Ishikawa (cell line): ENCODE measurements around the gene CBARP.

Source experiments
- CEBPB ChIP-seq: IDR thresholded peaks from 2 replicates; pipeline ENCODE4 v1.6.1; 2012
- EGR1 ChIP-seq: IDR thresholded peaks from 2 replicates; pipeline ENCODE4 v1.6.1; 2012
- EP300 ChIP-seq: IDR thresholded peaks from 2 replicates; pipeline ENCODE4 v1.6.1; 2012; ENCODE audit warnings: borderline replicate concordance
- FOXM1 ChIP-seq: IDR thresholded peaks from 2 replicates; pipeline ENCODE4 v1.6.1; 2012; ENCODE audit warnings: low read depth, borderline replicate concordance
- MAX ChIP-seq: IDR thresholded peaks from 2 replicates; pipeline ENCODE4 v1.6.1; 2012
- NFIC ChIP-seq: IDR thresholded peaks from 2 replicates; pipeline ENCODE4 v1.6.1; 2012
- RAD21 ChIP-seq: IDR thresholded peaks from 2 replicates; pipeline ENCODE4 v1.6.1; 2012; ENCODE audit warnings: low read depth
- TAF1 ChIP-seq: IDR thresholded peaks from 2 replicates; pipeline ENCODE4 v1.6.1; 2012; ENCODE audit warnings: low read depth, mild to moderate bottlenecking
- TCF12 ChIP-seq: IDR thresholded peaks from 2 replicates; pipeline ENCODE4 v1.6.1; 2012; ENCODE audit warnings: low read depth
- TEAD4 ChIP-seq: IDR thresholded peaks from 2 replicates; pipeline ENCODE4 v1.6.1; 2012
- YY1 ChIP-seq: IDR thresholded peaks from 2 replicates; pipeline ENCODE4 v1.6.1; 2012; ENCODE audit warnings: low read depth
- TF ChIP-seq, protein P1 (sequence below): IDR thresholded peaks from 2 replicates; pipeline ENCODE4 v1.6.1; 2012
- TF ChIP-seq, protein P2 (sequence below): IDR thresholded peaks from 2 replicates; pipeline ENCODE4 v1.6.1; 2012; ENCODE audit warnings: low read depth, mild to moderate bottlenecking

DNA sequence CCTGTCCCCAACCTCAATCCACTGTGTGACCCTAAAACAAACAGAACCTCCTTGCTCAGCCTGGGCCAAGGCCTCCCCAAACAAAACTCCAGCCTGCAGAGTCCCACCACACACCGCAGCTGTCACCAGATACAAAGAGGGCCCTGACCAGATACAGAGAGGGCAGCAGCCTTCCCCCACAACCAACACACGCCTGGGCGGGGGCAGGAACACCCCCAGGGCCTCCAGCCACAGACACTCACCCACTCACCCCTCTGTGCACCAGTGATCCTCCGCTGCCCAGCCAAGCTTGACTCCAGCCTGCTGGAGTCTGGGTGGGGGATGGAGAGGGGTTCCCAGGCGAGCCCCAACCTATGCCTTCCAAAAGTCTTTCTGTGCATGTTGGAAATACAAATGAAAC lies 25.4 kb upstream of the CBARP start:
- TF ChIP-seq RAD21 (no peak), MAX (no peak), FOXM1 (no peak), NFIC (no peak), YY1 (no peak), TAF1 (no peak), TCF12 (no peak), TEAD4 (no peak), EP300 (no peak), CEBPB (no peak), EGR1 (peak; percentile 50; the same call in 1 of the 2 replicates)
- TF ChIP-seq, protein P1, sequence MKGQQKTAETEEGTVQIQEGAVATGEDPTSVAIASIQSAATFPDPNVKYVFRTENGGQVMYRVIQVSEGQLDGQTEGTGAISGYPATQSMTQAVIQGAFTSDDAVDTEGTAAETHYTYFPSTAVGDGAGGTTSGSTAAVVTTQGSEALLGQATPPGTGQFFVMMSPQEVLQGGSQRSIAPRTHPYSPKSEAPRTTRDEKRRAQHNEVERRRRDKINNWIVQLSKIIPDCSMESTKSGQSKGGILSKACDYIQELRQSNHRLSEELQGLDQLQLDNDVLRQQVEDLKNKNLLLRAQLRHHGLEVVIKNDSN, result no peak
- TF ChIP-seq, protein P2, sequence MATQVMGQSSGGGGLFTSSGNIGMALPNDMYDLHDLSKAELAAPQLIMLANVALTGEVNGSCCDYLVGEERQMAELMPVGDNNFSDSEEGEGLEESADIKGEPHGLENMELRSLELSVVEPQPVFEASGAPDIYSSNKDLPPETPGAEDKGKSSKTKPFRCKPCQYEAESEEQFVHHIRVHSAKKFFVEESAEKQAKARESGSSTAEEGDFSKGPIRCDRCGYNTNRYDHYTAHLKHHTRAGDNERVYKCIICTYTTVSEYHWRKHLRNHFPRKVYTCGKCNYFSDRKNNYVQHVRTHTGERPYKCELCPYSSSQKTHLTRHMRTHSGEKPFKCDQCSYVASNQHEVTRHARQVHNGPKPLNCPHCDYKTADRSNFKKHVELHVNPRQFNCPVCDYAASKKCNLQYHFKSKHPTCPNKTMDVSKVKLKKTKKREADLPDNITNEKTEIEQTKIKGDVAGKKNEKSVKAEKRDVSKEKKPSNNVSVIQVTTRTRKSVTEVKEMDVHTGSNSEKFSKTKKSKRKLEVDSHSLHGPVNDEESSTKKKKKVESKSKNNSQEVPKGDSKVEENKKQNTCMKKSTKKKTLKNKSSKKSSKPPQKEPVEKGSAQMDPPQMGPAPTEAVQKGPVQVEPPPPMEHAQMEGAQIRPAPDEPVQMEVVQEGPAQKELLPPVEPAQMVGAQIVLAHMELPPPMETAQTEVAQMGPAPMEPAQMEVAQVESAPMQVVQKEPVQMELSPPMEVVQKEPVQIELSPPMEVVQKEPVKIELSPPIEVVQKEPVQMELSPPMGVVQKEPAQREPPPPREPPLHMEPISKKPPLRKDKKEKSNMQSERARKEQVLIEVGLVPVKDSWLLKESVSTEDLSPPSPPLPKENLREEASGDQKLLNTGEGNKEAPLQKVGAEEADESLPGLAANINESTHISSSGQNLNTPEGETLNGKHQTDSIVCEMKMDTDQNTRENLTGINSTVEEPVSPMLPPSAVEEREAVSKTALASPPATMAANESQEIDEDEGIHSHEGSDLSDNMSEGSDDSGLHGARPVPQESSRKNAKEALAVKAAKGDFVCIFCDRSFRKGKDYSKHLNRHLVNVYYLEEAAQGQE, result no peak
